Cardiac muscle cell (in vitro differentiated cells and primary cell): ENCODE data around the gene PPP4R1. TPM values are rescaled to one million over a fixed set of nuclear protein-coding genes. Genes with fewer than 3 reads are reported as not detected.

Source experiments
- DNase-seq, 2 donors: peaks; one replicate each; pipeline versions ENCODE4 v3.0.0 to v3.0.0-alpha.2; 2010 to 2017; ENCODE audit warnings: low read depth in 1 of 2, low spot score in 1 of 2
- H3K27ac ChIP-seq: fragments of 200-600 bp; sonication (generic); 2 replicates; pipeline ENCODE4 v1.5.1; 2016
- H3K27me3 ChIP-seq: fragments of 200-600 bp; sonication (generic); 2 replicates; pipeline ENCODE4 v1.6.0; 2016; ENCODE audit warnings: control low read depth
- H3K36me3 ChIP-seq: fragments of 200-600 bp; sonication (generic); 2 replicates; pipeline ENCODE4 v1.5.1; 2016; ENCODE audit warnings: control low read depth
- H3K4me1 ChIP-seq: fragments of 200-600 bp; sonication (generic); 2 replicates; pipeline ENCODE4 v1.8.1; 2017; ENCODE audit warnings: low read depth, mild to moderate bottlenecking, mixed run types
- H3K4me3 ChIP-seq: fragments of 200-600 bp; sonication (generic); 2 replicates; pipeline ENCODE4 v1.5.1; 2016; ENCODE audit warnings: mild to moderate bottlenecking
- H3K9me3 ChIP-seq: fragments of 200-600 bp; sonication (generic); 2 replicates; pipeline ENCODE4 v1.5.1; 2017; ENCODE audit warnings: low read depth, mild to moderate bottlenecking, control low read depth
- polyA plus RNA-seq: library from polyadenylated mRNA; unstranded; fragments of >200 nt; fragmentation: Nextera tagmentation; extraction: Ambion mirVana; gene quantifications from 2 replicates; pipeline ENCODE4 v1.2.1, GENCODE V29; 2016
- total RNA-seq: library from RNA; depleted of rRNA; stranded (reverse); fragments of >200 nt; gene quantifications from 2 replicates; pipeline ENCODE4 v1.2.3, GENCODE V29; 2016
- TF ChIP-seq, protein P1 (sequence below): IDR thresholded peaks from 2 replicates; pipeline ENCODE4 v1.5.1; 2012; ENCODE audit warnings: low read depth, mild to moderate bottlenecking, low read length

The PPP4R1 gene
- total and polyA plus RNA-seq, 2 experiments from 2014 or later = 36.5 to 75.1 TPM

DNA sequence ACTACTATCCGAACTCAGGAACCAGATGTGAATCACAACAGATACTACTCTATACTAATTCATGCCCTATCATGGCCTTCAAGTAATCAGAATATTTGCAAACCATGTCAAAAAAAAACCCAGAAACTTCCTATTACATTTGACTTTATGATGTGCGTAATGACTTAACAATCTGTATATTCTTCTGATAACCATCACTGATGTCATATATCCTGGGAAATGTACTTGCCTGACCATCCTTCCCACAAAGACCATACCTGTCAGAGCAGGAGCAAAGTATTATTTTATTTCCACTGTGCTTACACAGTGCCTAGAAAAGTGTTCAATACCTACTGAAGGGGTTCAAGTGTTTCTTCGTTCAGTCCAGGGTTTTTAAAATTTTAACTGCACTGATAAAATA, 27.5 kb downstream of the PPP4R1 start:
- TF ChIP-seq, protein P1, sequence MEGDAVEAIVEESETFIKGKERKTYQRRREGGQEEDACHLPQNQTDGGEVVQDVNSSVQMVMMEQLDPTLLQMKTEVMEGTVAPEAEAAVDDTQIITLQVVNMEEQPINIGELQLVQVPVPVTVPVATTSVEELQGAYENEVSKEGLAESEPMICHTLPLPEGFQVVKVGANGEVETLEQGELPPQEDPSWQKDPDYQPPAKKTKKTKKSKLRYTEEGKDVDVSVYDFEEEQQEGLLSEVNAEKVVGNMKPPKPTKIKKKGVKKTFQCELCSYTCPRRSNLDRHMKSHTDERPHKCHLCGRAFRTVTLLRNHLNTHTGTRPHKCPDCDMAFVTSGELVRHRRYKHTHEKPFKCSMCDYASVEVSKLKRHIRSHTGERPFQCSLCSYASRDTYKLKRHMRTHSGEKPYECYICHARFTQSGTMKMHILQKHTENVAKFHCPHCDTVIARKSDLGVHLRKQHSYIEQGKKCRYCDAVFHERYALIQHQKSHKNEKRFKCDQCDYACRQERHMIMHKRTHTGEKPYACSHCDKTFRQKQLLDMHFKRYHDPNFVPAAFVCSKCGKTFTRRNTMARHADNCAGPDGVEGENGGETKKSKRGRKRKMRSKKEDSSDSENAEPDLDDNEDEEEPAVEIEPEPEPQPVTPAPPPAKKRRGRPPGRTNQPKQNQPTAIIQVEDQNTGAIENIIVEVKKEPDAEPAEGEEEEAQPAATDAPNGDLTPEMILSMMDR = no peak
- Histone ChIP-seq H3K4me1 (no peaks in the 10 kb centered on the region), H3K36me3 (peaks cover 45% of the 10 kb centered on the region), H3K27me3 (no peaks in the 10 kb centered on the region), H3K4me3 (no peak overlapping the region), H3K9me3 (no peaks in the 10 kb centered on the region), H3K27ac (no peak overlapping the region)
- DNase-seq = no peak

DNA sequence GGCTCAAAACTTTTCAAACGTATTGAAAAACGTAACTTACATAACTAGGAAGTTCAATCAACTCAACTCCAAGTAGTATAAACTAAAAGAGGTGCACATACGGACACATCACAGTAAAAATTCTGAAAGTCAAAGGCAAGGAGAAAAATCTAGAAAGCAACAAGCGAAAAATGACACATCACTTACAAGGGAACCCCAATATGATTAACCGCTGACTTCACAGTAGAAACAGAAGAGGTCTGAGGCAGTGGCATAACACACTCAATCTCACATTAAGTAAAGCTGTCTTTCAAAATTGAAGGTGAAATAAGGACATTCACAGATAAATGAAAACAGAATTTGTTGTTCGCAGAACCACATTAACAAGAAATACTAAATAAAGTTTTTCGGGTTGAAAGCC, 32.7 kb downstream of the PPP4R1 start:
- no peaks in the 10 kb centered on the region for H3K9me3 ChIP-seq
- H3K27me3 ChIP-seq = no peaks in the 10 kb centered on the region
- peaks cover 50% of the 10 kb centered on the region for H3K36me3 ChIP-seq
- no peak overlapping the region for H3K4me3 ChIP-seq
- TF ChIP-seq, protein P1 = no peak
- no peak overlapping the region for H3K27ac ChIP-seq
- no peaks in the 10 kb centered on the region for H3K4me1 ChIP-seq
- no peak for DNase-seq

DNA sequence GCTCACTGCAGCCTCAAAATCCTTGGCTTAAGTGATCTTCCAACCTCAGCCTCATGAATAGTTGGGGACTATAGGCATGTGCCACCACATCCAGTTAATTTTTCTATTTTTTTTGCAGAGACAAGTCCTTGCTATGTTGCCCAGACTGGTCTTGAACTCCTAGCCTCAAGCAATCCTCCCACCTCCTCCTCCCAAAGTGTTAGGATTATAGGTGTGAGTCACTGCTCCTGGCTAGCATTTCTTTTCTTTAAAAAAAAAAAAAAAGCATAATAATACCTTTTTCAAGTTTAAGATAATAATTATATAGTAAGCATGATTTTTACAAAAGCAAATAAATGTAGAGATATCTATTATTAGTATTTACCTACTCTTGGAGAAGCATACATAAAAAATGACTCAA, 36.1 kb downstream of the PPP4R1 start:
- Histone ChIP-seq H3K27me3 (no peaks in the 10 kb centered on the region), H3K27ac (no peak overlapping the region), H3K4me1 (peaks cover 4% of the 10 kb centered on the region), H3K4me3 (no peak overlapping the region), H3K36me3 (peaks cover 47% of the 10 kb centered on the region), H3K9me3 (no peaks in the 10 kb centered on the region)
- peak in 1 of 2 donors; percentile 14 for DNase-seq
- TF ChIP-seq, protein P1 = no peak

DNA sequence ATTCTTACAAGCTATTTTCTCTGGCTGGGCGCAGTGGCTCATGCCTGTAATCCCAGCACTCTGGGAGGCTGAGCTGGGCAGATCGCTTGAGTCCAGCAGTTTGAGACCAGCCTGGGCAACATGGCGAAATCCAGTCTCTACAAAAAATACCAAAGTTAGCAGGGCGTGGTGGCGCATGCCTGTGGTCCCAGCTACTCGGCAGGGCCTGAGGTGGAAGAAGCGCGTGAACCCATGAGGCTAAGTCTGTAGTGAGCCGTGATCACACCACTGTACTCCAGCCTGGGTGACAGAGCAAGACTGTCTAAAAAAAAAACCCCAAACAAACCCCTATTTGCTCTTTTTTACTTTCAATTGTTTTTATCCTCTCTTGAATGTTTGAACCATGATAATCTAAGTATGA, 37.0 kb downstream of the PPP4R1 start:
- no peaks in the 10 kb centered on the region for H3K9me3 ChIP-seq
- TF ChIP-seq, protein P1 = no peak
- H3K4me3 ChIP-seq = no peak overlapping the region
- no peak overlapping the region for H3K27ac ChIP-seq
- peaks cover 4% of the 10 kb centered on the region for H3K4me1 ChIP-seq
- no peaks in the 10 kb centered on the region for H3K27me3 ChIP-seq
- H3K36me3 ChIP-seq = peaks cover 47% of the 10 kb centered on the region
- no peak for DNase-seq

DNA sequence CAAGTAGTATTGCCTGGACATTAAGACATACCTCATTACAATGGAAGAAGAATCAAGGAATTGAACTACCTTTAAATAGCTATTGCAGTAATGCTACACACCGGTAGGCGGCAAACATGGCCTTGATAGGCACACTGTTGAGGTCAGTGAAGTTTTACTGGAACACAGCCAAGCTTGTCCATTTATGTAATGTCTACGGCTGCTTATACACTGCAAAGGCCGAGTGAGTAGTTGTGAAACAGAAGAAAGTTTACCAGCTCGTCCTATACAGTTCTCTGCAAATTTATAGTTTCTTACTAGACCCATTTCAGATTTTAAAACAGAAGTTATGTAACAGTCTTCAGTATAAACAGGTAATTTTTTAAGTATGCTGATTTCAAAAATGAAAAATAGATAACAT, 38.8 kb downstream of the PPP4R1 start:
- TF ChIP-seq, protein P1 = peak; percentile 90
- H3K27me3 ChIP-seq = no peaks in the 10 kb centered on the region
- H3K27ac ChIP-seq = no peak overlapping the region
- H3K36me3 ChIP-seq = peaks cover 57% of the 10 kb centered on the region
- H3K4me3 ChIP-seq = no peak overlapping the region
- peaks cover 4% of the 10 kb centered on the region for H3K4me1 ChIP-seq
- H3K9me3 ChIP-seq = no peaks in the 10 kb centered on the region
- peak; percentile 98 to 99 for DNase-seq
